Fibroblast of lung (primary cell): ENCODE measurements around the gene NFKBIL1.

Experiments
- EZH2 ChIP-seq: IDR thresholded peaks from 2 replicates; pipeline ENCODE4 v1.5.1; 2012; ENCODE audit warnings: low read length, control low read depth, mild to moderate bottlenecking; ENCODE audit errors: missing control alignments
- TF ChIP-seq, protein P1 (sequence below), 2 donors: IDR thresholded peaks in 1 of 2; conservative IDR thresholded peaks in 1 of 2; 1 replicate in 1 of 2; 2 replicates in 1 of 2; pipeline ENCODE4 v1.5.1; 2011 to 2012; ENCODE audit warnings: low read length in 2 of 2, control low read depth in 1 of 2, inconsistent platforms in 1 of 2, low read depth in 1 of 2, mild to moderate bottlenecking in 1 of 2

- TF ChIP-seq, protein P1, sequence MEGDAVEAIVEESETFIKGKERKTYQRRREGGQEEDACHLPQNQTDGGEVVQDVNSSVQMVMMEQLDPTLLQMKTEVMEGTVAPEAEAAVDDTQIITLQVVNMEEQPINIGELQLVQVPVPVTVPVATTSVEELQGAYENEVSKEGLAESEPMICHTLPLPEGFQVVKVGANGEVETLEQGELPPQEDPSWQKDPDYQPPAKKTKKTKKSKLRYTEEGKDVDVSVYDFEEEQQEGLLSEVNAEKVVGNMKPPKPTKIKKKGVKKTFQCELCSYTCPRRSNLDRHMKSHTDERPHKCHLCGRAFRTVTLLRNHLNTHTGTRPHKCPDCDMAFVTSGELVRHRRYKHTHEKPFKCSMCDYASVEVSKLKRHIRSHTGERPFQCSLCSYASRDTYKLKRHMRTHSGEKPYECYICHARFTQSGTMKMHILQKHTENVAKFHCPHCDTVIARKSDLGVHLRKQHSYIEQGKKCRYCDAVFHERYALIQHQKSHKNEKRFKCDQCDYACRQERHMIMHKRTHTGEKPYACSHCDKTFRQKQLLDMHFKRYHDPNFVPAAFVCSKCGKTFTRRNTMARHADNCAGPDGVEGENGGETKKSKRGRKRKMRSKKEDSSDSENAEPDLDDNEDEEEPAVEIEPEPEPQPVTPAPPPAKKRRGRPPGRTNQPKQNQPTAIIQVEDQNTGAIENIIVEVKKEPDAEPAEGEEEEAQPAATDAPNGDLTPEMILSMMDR (conservative IDR thresholded peaks at IDR 0.05 in 1 of 2, IDR thresholded peaks at IDR 0.05 in 1 of 2; ENCODE audit: low read depth in 1 of 2, low read length in 2 of 2): no peak
- TF ChIP-seq EZH2: no peak
Observed at GRCh38 chr6:31498748-31499147, 48.7 kb upstream of the NFKBIL1 start.
